PC-9 (cell line): ENCODE measurements around the gene ENG. TPM values are rescaled to one million over a fixed set of nuclear protein-coding genes. Genes with fewer than 3 reads are reported as not detected.

Experiments used
- BruUV-seq: library from RNA; stranded (reverse); fragments of 400-500 nt; replicated peaks from 2 replicates; lab custom pipeline; 2021; lab: Mats Ljungman, UMichigan
- CTCF ChIA-PET: fragments of 300-600 bp; sonication (Branson Sonifier 250); formaldehyde crosslinking; loops from one replicate; lab custom pipeline; 2022; ENCODE audit warnings: antibody characterized with exemption; lab: Charles Lee
- POLR2A ChIA-PET: fragments of 300-600 bp; sonication (Branson Sonifier 250); formaldehyde crosslinking; loops from one replicate; lab custom pipeline; 2022; ENCODE audit warnings: antibody characterized with exemption; ENCODE audit not compliant: unreplicated experiment; lab: Charles Lee
- DNase-seq, 2 experiments: peaks; one replicate each; pipeline versions ENCODE4 v3.0.0 to v3.0.0-alpha.2; 2015 to 2022; ENCODE audit warnings: mixed read lengths in 1 of 2
- H2AFZ ChIP-seq: fragments of 200-600 bp; sonication (generic); 2 replicates; pipeline ENCODE4 v1.8.1; 2017; ENCODE audit warnings: antibody characterized with exemption
- H3F3A ChIP-seq: fragments of 200-600 bp; sonication (generic); 2 replicates; pipeline ENCODE4 v1.8.1; 2017; ENCODE audit warnings: antibody characterized with exemption, mild to moderate bottlenecking, low read depth; ENCODE audit not compliant: insufficient read depth
- H3K27ac ChIP-seq: fragments of 200-600 bp; sonication (generic); 2 replicates; pipeline ENCODE4 v1.6.1; 2016; ENCODE audit warnings: mixed run types
- H3K27me3 ChIP-seq: fragments of 200-600 bp; sonication (generic); 2 replicates; pipeline ENCODE4 v1.6.1; 2016; ENCODE audit warnings: low read depth, mixed run types; ENCODE audit not compliant: insufficient read depth
- H3K36me3 ChIP-seq: fragments of 200-600 bp; sonication (generic); 2 replicates; pipeline ENCODE4 v1.6.1; 2016; ENCODE audit warnings: low read depth, mixed run types
- H3K4me1 ChIP-seq: fragments of 200-600 bp; sonication (generic); replicated peaks from 2 replicates; pipeline ENCODE4 v1.6.1; 2016; ENCODE audit warnings: mixed run types; ENCODE audit not compliant: insufficient read depth
- H3K4me2 ChIP-seq: fragments of 200-600 bp; sonication (generic); 2 replicates; pipeline ENCODE4 v1.6.1; 2017; ENCODE audit warnings: mixed run types
- H3K4me3 ChIP-seq: fragments of 200-600 bp; sonication (generic); 2 replicates; pipeline ENCODE4 v1.6.1; 2016; ENCODE audit warnings: mixed run types
- H3K79me2 ChIP-seq: fragments of 200-600 bp; sonication (generic); 2 replicates; pipeline ENCODE4 v1.6.1; 2017; ENCODE audit warnings: low read depth, mixed run types
- H3K9me2 ChIP-seq: fragments of 200-600 bp; sonication (generic); 2 replicates; pipeline ENCODE4 v1.8.1; 2017; ENCODE audit warnings: mild to moderate bottlenecking; ENCODE audit not compliant: insufficient read depth
- H3K9me3 ChIP-seq: fragments of 200-600 bp; sonication (generic); 2 replicates; pipeline ENCODE4 v1.8.1; 2016; ENCODE audit warnings: low read depth; ENCODE audit not compliant: insufficient read depth
- H4K20me1 ChIP-seq: fragments of 200-600 bp; sonication (generic); 2 replicates; pipeline ENCODE4 v1.8.1; 2017; ENCODE audit not compliant: insufficient read depth
- CTCF ChIP-seq: fragments of 200-600 bp; sonication (generic); conservative IDR thresholded peaks from 2 replicates; pipeline ENCODE4 v1.6.1; 2017; ENCODE audit warnings: mixed run types, antibody characterized with exemption, mild to moderate bottlenecking, moderate library complexity
- EZH2 ChIP-seq: fragments of 200-600 bp; sonication (generic); IDR thresholded peaks from 2 replicates; pipeline ENCODE4 v1.8.0; 2017; ENCODE audit warnings: antibody characterized with exemption, low read depth
- intact Hi-C: fragments of 100-400 bp; cut with micrococcal nuclease; formaldehyde crosslinking; loops from one replicate; pipeline ENCODE4 v1.10.0; 2022; ENCODE audit not compliant: unreplicated experiment
- total RNA-seq: library from RNA; stranded (reverse); gene quantifications from 2 replicates; pipeline ENCODE4 v1.2.3, GENCODE V29; 2021

The ENG gene
- total RNA-seq, 1 experiment from 2014 or later, result 23.1 TPM

GRCh38 chr9:127825319-127826051 lies 29.0 kb downstream of the ENG start:
- no peaks in the 10 kb centered on the region for H3K9me3 ChIP-seq
- ChIA-PET CTCF (no interaction called here), POLR2A (no interaction called here)
- intact Hi-C loops, result no loop called here
- H3K4me2 ChIP-seq, result no peak overlapping the region
- peaks cover 29% of the 10 kb centered on the region; the same call in 1 of the 2 replicates for H3F3A ChIP-seq
- H3K9me2 ChIP-seq, result no peaks in the 10 kb centered on the region
- no peaks in the 10 kb centered on the region for H3K79me2 ChIP-seq
- no peak overlapping the region for H2AFZ ChIP-seq
- no peak overlapping the region for H3K4me3 ChIP-seq
- H3K27me3 ChIP-seq, result no peaks in the 10 kb centered on the region
- no peaks in the 10 kb centered on the region for H3K4me1 ChIP-seq
- no peak for DNase-seq
- BruUV-seq, result no TSS peak
- no peak overlapping the region for H3K27ac ChIP-seq
- no peaks in the 10 kb centered on the region for H3K36me3 ChIP-seq
- no peaks in the 10 kb centered on the region for H4K20me1 ChIP-seq
- TF ChIP-seq EZH2 (no peak), CTCF (no peak)

GRCh38 chr9:127822108-127822507 lies 32.4 kb downstream of the ENG start:
- no TSS peak for BruUV-seq
- peaks cover 29% of the 10 kb centered on the region; the same call in 1 of the 2 replicates for H3F3A ChIP-seq
- no peak overlapping the region for H3K4me3 ChIP-seq
- no peak overlapping the region for H2AFZ ChIP-seq
- no peak overlapping the region for H3K4me2 ChIP-seq
- intact Hi-C loops, result no loop called here
- H3K9me2 ChIP-seq, result no peaks in the 10 kb centered on the region
- CTCF ChIA-PET, result no interaction called here
- no peak for TF ChIP-seq CTCF
- TF ChIP-seq EZH2, result no peak
- POLR2A ChIA-PET, result no interaction called here
- H3K27me3 ChIP-seq, result no peaks in the 10 kb centered on the region
- no peak overlapping the region for H3K27ac ChIP-seq
- no peaks in the 10 kb centered on the region for H4K20me1 ChIP-seq
- H3K9me3 ChIP-seq, result no peaks in the 10 kb centered on the region
- H3K79me2 ChIP-seq, result no peaks in the 10 kb centered on the region
- no peak for DNase-seq
- no peaks in the 10 kb centered on the region for H3K4me1 ChIP-seq
- H3K36me3 ChIP-seq, result no peaks in the 10 kb centered on the region

GRCh38 chr9:127818574-127818973 lies 35.9 kb downstream of the ENG start:
- Histone ChIP-seq H3K79me2 (no peaks in the 10 kb centered on the region), H3K27me3 (no peaks in the 10 kb centered on the region), H3K36me3 (no peaks in the 10 kb centered on the region), H3K9me3 (no peaks in the 10 kb centered on the region), H3K4me1 (no peaks in the 10 kb centered on the region), H2AFZ (no peak overlapping the region), H3F3A (peaks cover 26% of the 10 kb centered on the region; the same call in 1 of the 2 replicates), H3K9me2 (no peaks in the 10 kb centered on the region), H3K4me2 (no peak overlapping the region), H3K4me3 (no peak overlapping the region), H3K27ac (no peak overlapping the region), H4K20me1 (no peaks in the 10 kb centered on the region)
- TF ChIP-seq CTCF (no peak), EZH2 (no peak)
- DNase-seq, result no peak
- POLR2A ChIA-PET, result no interaction called here
- CTCF ChIA-PET, result no interaction called here
- BruUV-seq, result no TSS peak
- intact Hi-C loops, result no loop called here
